MM.1S (cell line): ENCODE measurements around the gene ZNF473.

Experiments
- DNase-seq: peaks from one replicate; pipeline ENCODE4 v3.0.0-alpha.2; 2015
- H2AFZ ChIP-seq: fragments of 300-600 bp; sonication (generic); 2 replicates; pipeline ENCODE4 v1.6.0; 2016; ENCODE audit warnings: antibody characterized with exemption, low read length
- H3F3A ChIP-seq: fragments of 300-600 bp; sonication (generic); 2 replicates; pipeline ENCODE4 v1.6.1; 2016; ENCODE audit warnings: mild to moderate bottlenecking, antibody characterized with exemption, low read length, moderate library complexity, mixed read lengths; ENCODE audit not compliant: insufficient read depth
- H3K27ac ChIP-seq: fragments of 300-600 bp; sonication (generic); 2 replicates; pipeline ENCODE4 v1.5.1; 2016; ENCODE audit warnings: mild to moderate bottlenecking, low read length
- H3K27me3 ChIP-seq: fragments of 300-600 bp; sonication (generic); replicated peaks from 2 replicates; pipeline ENCODE4 v1.6.0; 2016; ENCODE audit warnings: low read length; ENCODE audit not compliant: insufficient read depth
- H3K36me3 ChIP-seq: fragments of 300-600 bp; sonication (generic); replicated peaks from 2 replicates; pipeline ENCODE4 v1.6.1; 2016; ENCODE audit warnings: mild to moderate bottlenecking, low read length, mixed read lengths; ENCODE audit not compliant: insufficient read depth
- H3K4me1 ChIP-seq: fragments of 300-600 bp; sonication (generic); 2 replicates; pipeline ENCODE4 v1.6.1; 2016; ENCODE audit warnings: low read length, mixed read lengths
- H3K4me2 ChIP-seq: fragments of 300-600 bp; sonication (generic); 2 replicates; pipeline ENCODE4 v1.6.0; 2016; ENCODE audit warnings: low read depth, low read length
- H3K4me3 ChIP-seq: fragments of 300-600 bp; sonication (generic); 2 replicates; pipeline ENCODE4 v1.5.1; 2016; ENCODE audit warnings: low read length, mixed read lengths
- H3K79me2 ChIP-seq: fragments of 300-600 bp; sonication (generic); 2 replicates; pipeline ENCODE4 v1.6.1; 2016; ENCODE audit warnings: mixed run types, low read length, mixed read lengths
- H3K9ac ChIP-seq: fragments of 300-600 bp; sonication (generic); 2 replicates; pipeline ENCODE4 v1.6.1; 2016; ENCODE audit warnings: low read length, mixed read lengths
- H3K9me2 ChIP-seq: fragments of 300-600 bp; sonication (generic); replicated peaks from 2 replicates; pipeline ENCODE4 v1.6.1; 2016; ENCODE audit warnings: mild to moderate bottlenecking, low read length, mixed read lengths; ENCODE audit not compliant: insufficient read depth
- H3K9me3 ChIP-seq: fragments of 300-600 bp; sonication (generic); replicated peaks from 2 replicates; pipeline ENCODE4 v1.6.1; 2016; ENCODE audit warnings: mild to moderate bottlenecking, low read length, mixed read lengths; ENCODE audit not compliant: insufficient read depth
- H4K20me1 ChIP-seq: fragments of 300-600 bp; sonication (generic); 2 replicates; pipeline ENCODE4 v1.6.1; 2016; ENCODE audit warnings: mild to moderate bottlenecking, low read length, moderate library complexity, mixed read lengths; ENCODE audit not compliant: insufficient read depth
- CTCF ChIP-seq: fragments of 300-600 bp; sonication (generic); IDR thresholded peaks from 2 replicates; pipeline ENCODE4 v1.5.1; 2016; ENCODE audit warnings: antibody characterized with exemption, low read length, mixed read lengths
- EZH2 ChIP-seq: fragments of 300-600 bp; sonication (generic); optimal IDR thresholded peaks from 2 replicates; pipeline ENCODE3; 2017; ENCODE audit warnings: low read depth, mild to moderate bottlenecking, antibody characterized with exemption, low read length, mixed read lengths
- EZH2phosphoT487 ChIP-seq: fragments of 300-600 bp; sonication (generic); IDR thresholded peaks from 2 replicates; pipeline ENCODE4 v1.6.1; 2018; ENCODE audit warnings: antibody characterized with exemption, low read length

The ZNF473 gene

GRCh38 chr19:50000038-50000840, 25.6 kb upstream of the ZNF473 start:
- Histone ChIP-seq H3K4me2 (no peak overlapping the region), H2AFZ (no peak overlapping the region), H3K36me3 (no peaks in the 10 kb centered on the region), H3K4me1 (peaks cover 17% of the 10 kb centered on the region), H3F3A (no peaks in the 10 kb centered on the region), H3K4me3 (no peak overlapping the region), H3K9me3 (no peaks in the 10 kb centered on the region), H3K79me2 (peaks cover 5% of the 10 kb centered on the region; the same call in 1 of the 2 replicates), H3K9ac (no peak overlapping the region), H3K27me3 (no peaks in the 10 kb centered on the region), H4K20me1 (no peaks in the 10 kb centered on the region), H3K9me2 (no peaks in the 10 kb centered on the region), H3K27ac (no peak overlapping the region)
- no peak for DNase-seq
- TF ChIP-seq EZH2phosphoT487 = no peak

DNA sequence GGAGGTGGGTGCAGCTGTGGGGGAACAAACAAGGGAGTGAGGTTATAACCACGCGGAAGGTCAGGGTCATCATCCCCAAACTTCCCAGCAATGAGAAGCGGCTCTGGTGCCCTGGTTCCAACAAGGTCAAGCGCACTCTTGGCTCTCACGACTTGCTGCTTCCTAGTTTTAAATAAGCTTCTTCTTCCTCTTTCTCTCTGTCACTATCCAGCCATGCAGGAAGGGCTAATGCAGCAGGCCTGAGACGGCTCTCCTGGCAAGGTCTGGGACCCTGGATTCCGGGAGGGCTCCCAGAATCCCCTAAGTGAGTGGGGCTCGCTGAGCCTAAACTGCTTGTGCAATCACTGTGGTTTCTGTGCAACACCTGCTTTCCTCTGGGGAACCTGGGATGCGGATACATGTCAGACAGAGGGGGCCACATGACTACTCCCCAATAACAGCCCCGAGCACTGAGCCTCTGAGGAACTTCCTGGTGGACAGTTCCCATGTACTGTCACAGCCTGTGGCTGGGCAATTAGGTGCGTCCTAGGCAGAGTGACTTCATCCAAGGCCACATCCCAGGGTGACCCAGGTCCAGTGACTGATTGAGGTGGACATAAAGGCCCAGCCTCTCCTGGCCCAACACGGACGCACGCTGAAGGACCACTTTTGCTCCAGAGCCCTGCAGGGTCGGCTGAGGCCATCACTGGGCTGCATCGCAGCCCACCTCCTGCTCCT, 24.8 kb upstream of the ZNF473 start:
- Histone ChIP-seq H3K27ac (no peak overlapping the region), H3K79me2 (peaks cover 5% of the 10 kb centered on the region; the same call in 1 of the 2 replicates), H3K36me3 (no peaks in the 10 kb centered on the region), H3K4me3 (no peak overlapping the region), H3K9ac (no peak overlapping the region), H3K27me3 (no peaks in the 10 kb centered on the region), H3K4me1 (peaks cover 20% of the 10 kb centered on the region), H3K9me2 (no peaks in the 10 kb centered on the region), H4K20me1 (no peaks in the 10 kb centered on the region), H3K4me2 (no peak overlapping the region), H2AFZ (no peak overlapping the region), H3K9me3 (no peaks in the 10 kb centered on the region), H3F3A (no peaks in the 10 kb centered on the region)
- DNase-seq = no peak
- no peak for TF ChIP-seq EZH2
- TF ChIP-seq CTCF = no peak
- no peak for TF ChIP-seq EZH2phosphoT487

DNA sequence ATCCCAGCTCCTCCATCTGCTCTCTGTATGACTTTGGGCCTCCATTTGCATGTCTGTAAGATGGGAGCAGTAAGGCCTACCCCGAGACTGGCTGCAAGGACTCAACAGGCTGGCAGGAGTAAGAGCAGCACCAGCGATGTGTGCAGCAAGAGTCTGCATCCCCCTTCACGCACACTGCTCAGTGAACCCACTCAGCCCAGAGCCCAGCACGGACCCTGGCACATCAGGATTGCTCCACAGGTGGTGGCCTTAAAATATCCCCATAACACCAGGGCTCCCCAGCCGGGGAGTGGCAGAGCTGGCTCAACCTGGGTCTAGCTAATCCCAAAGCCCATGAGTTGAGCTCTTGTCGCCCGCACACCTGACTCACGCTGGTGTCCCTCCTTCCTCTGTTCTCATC, 24.0 kb upstream of the ZNF473 start:
- Histone ChIP-seq H2AFZ (no peak overlapping the region), H3K9ac (no peak overlapping the region), H3K9me3 (no peaks in the 10 kb centered on the region), H3K9me2 (no peaks in the 10 kb centered on the region), H4K20me1 (no peaks in the 10 kb centered on the region), H3K4me2 (no peak overlapping the region), H3K4me3 (no peak overlapping the region), H3K79me2 (peaks cover 5% of the 10 kb centered on the region; the same call in 1 of the 2 replicates), H3F3A (no peaks in the 10 kb centered on the region), H3K36me3 (no peaks in the 10 kb centered on the region), H3K4me1 (peaks cover 20% of the 10 kb centered on the region), H3K27ac (no peak overlapping the region), H3K27me3 (no peaks in the 10 kb centered on the region)
- DNase-seq = no peak
- TF ChIP-seq CTCF = no peak
- no peak for TF ChIP-seq EZH2phosphoT487
- no peak for TF ChIP-seq EZH2
